Measurements from ENCODE around the gene GYPA. TPM values are rescaled to one million over a fixed set of nuclear protein-coding genes. Genes with fewer than 3 reads are reported as not detected.
"Not testable (repeated sequence)": the region's sequence is repeated elsewhere in the genome, so short reads cannot be mapped to it uniquely, and the experiment has no call there.

Gene GYPA
- total RNA-seq, 2 experiments from 2014 or later = not detected

- H3K27me3 Mint-ChIP-seq, H3K4me1 Mint-ChIP-seq, H3K4me3 Mint-ChIP-seq, H3K27ac Mint-ChIP-seq, POLR2A ChIA-PET, H3K36me3 Mint-ChIP-seq, DNase-seq, H3K9me3 Mint-ChIP-seq: not testable (repeated sequence)
- ATAC-seq (ENCODE audit: low read depth) = peak; percentile 63
Measured at GRCh38 chr4:144142690-144143326, 2.3 kb upstream of the GYPA start.

- Mint-ChIP-seq H3K9me3 (no peaks in the 10 kb centered on the region), H3K36me3 (no peaks in the 10 kb centered on the region), H3K27me3 (peaks cover 8% of the 10 kb centered on the region), H3K27ac (no peak overlapping the region), H3K4me3 (no peak overlapping the region), H3K4me1 (peaks cover 5% of the 10 kb centered on the region)
- DNase-seq (no peak), ATAC-seq (ENCODE audit: low read depth) (no peak)
- POLR2A ChIA-PET = no interaction called here
Measured at GRCh38 chr4:144141493-144141892, 975 bp upstream of the GYPA start.

- H3K27me3 Mint-ChIP-seq = peaks cover 14% of the 10 kb centered on the region
Measured at GRCh38 chr4:144139991-144140390, 527 bp downstream of the GYPA start.

GRCh38 chr4:144139547-144139946 lies 971 bp downstream of the GYPA start:
- peaks cover 14% of the 10 kb centered on the region for H3K27me3 Mint-ChIP-seq
- H3K9me3 Mint-ChIP-seq; H3K27ac Mint-ChIP-seq; H3K4me3 Mint-ChIP-seq; H3K4me1 Mint-ChIP-seq; POLR2A ChIA-PET; H3K36me3 Mint-ChIP-seq; ATAC-seq (ENCODE audit: low read depth); DNase-seq: not testable (repeated sequence)

More at GRCh38 chr4:144139991-144140390, 527 bp downstream of the GYPA start:
- H3K36me3 Mint-ChIP-seq; DNase-seq; POLR2A ChIA-PET; H3K9me3 Mint-ChIP-seq; H3K4me1 Mint-ChIP-seq; ATAC-seq (ENCODE audit: low read depth); H3K4me3 Mint-ChIP-seq; H3K27ac Mint-ChIP-seq: not testable (repeated sequence)

GRCh38 chr4:144138239-144138638 lies 2.3 kb downstream of the GYPA start:
- POLR2A ChIA-PET; H3K9me3 Mint-ChIP-seq; ATAC-seq (ENCODE audit: low read depth); H3K27ac Mint-ChIP-seq; H3K4me1 Mint-ChIP-seq; DNase-seq; H3K36me3 Mint-ChIP-seq; H3K4me3 Mint-ChIP-seq: not testable (repeated sequence)
- peaks cover 14% of the 10 kb centered on the region for H3K27me3 Mint-ChIP-seq

- peaks cover 14% of the 10 kb centered on the region for H3K27me3 Mint-ChIP-seq
- H3K27ac Mint-ChIP-seq; H3K36me3 Mint-ChIP-seq; DNase-seq; H3K9me3 Mint-ChIP-seq; H3K4me1 Mint-ChIP-seq; POLR2A ChIA-PET; ATAC-seq (ENCODE audit: low read depth); H3K4me3 Mint-ChIP-seq: not testable (repeated sequence)
Measured at GRCh38 chr4:144137137-144137931, 3.2 kb downstream of the GYPA start.

GRCh38 chr4:144136189-144136588 lies 4.3 kb downstream of the GYPA start:
- H3K4me1 Mint-ChIP-seq; H3K27ac Mint-ChIP-seq; H3K9me3 Mint-ChIP-seq; ATAC-seq (ENCODE audit: low read depth); DNase-seq; H3K36me3 Mint-ChIP-seq; H3K4me3 Mint-ChIP-seq; POLR2A ChIA-PET: not testable (repeated sequence)
- peaks cover 14% of the 10 kb centered on the region for H3K27me3 Mint-ChIP-seq

GRCh38 chr4:144130167-144130566 lies 10.4 kb downstream of the GYPA start:
- H3K27ac Mint-ChIP-seq; H3K4me3 Mint-ChIP-seq; DNase-seq; POLR2A ChIA-PET; H3K4me1 Mint-ChIP-seq; H3K27me3 Mint-ChIP-seq; H3K36me3 Mint-ChIP-seq; H3K9me3 Mint-ChIP-seq; ATAC-seq (ENCODE audit: low read depth): not testable (repeated sequence)

- ATAC-seq (ENCODE audit: low read depth); H3K36me3 Mint-ChIP-seq; POLR2A ChIA-PET; H3K4me3 Mint-ChIP-seq; DNase-seq; H3K4me1 Mint-ChIP-seq; H3K27ac Mint-ChIP-seq; H3K27me3 Mint-ChIP-seq; H3K9me3 Mint-ChIP-seq: not testable (repeated sequence)
Measured at GRCh38 chr4:144129336-144129875, 11.1 kb downstream of the GYPA start.

GRCh38 chr4:144128709-144129320 lies 11.7 kb downstream of the GYPA start:
- POLR2A ChIA-PET; H3K27me3 Mint-ChIP-seq; ATAC-seq (ENCODE audit: low read depth); H3K4me3 Mint-ChIP-seq; H3K27ac Mint-ChIP-seq; DNase-seq; H3K36me3 Mint-ChIP-seq; H3K4me1 Mint-ChIP-seq; H3K9me3 Mint-ChIP-seq: not testable (repeated sequence)

GRCh38 chr4:144125109-144125508 lies 15.4 kb downstream of the GYPA start:
- H3K36me3 Mint-ChIP-seq; ATAC-seq (ENCODE audit: low read depth); DNase-seq; H3K27ac Mint-ChIP-seq; POLR2A ChIA-PET; H3K27me3 Mint-ChIP-seq; H3K4me3 Mint-ChIP-seq; H3K9me3 Mint-ChIP-seq; H3K4me1 Mint-ChIP-seq: not testable (repeated sequence)

- H3K9me3 Mint-ChIP-seq; POLR2A ChIA-PET; H3K27me3 Mint-ChIP-seq; ATAC-seq (ENCODE audit: low read depth); H3K4me1 Mint-ChIP-seq; H3K27ac Mint-ChIP-seq; H3K36me3 Mint-ChIP-seq; DNase-seq; H3K4me3 Mint-ChIP-seq: not testable (repeated sequence)
Measured at GRCh38 chr4:144123982-144124635, 16.4 kb downstream of the GYPA start.

GRCh38 chr4:144123269-144123668 lies 17.2 kb downstream of the GYPA start:
- H3K9me3 Mint-ChIP-seq; H3K4me3 Mint-ChIP-seq; H3K36me3 Mint-ChIP-seq; ATAC-seq (ENCODE audit: low read depth); H3K4me1 Mint-ChIP-seq; H3K27ac Mint-ChIP-seq; DNase-seq; H3K27me3 Mint-ChIP-seq; POLR2A ChIA-PET: not testable (repeated sequence)
